H1 (cell line): ENCODE measurements around the gene HDHD3. TPM values are rescaled to one million over a fixed set of nuclear protein-coding genes. Genes with fewer than 3 reads are reported as not detected.
"Not testable (repeated sequence)": the region's sequence is repeated elsewhere in the genome, so short reads cannot be mapped to it uniquely, and the experiment has no call there.

Experiments
- CTCF ChIA-PET: fragments of 300-600 bp; sonication (Branson Sonifier 250); formaldehyde crosslinking; loops from one replicate; lab custom pipeline; 2021; ENCODE audit not compliant: partially characterized antibody; lab: Charles Lee
- POLR2A ChIA-PET: fragments of 300-600 bp; sonication (Branson Sonifier 250); formaldehyde crosslinking; loops from one replicate; lab custom pipeline; 2021; ENCODE audit warnings: inconsistent platforms; ENCODE audit not compliant: partially characterized antibody; lab: Charles Lee
- DNase-seq, 2 experiments: peaks; one replicate each; pipeline versions ENCODE4 v3.0.0 to v3.0.0-alpha.2; 2010 to 2022; ENCODE audit warnings: low spot score in 2 of 2, low read depth in 1 of 2, mixed read lengths in 1 of 2
- FAIRE-seq: peaks from 2 replicates; lab custom pipeline; 2011; peaks lifted over from hg19 to GRCh38; lab: Jason Lieb, UNC
- H2AFZ ChIP-seq: 2 replicates; pipeline ENCODE4 v1.8.1; 2012; ENCODE audit warnings: low read length, inconsistent platforms
- H2AK5ac ChIP-seq: 2 replicates; pipeline ENCODE4 v1.6.1; 2013; ENCODE audit warnings: low read depth, low read length
- H2BK120ac ChIP-seq: replicated peaks from 2 replicates; pipeline ENCODE3; 2013; ENCODE audit warnings: low read depth, low read length, inconsistent platforms
- H2BK12ac ChIP-seq: 2 replicates; pipeline ENCODE4 v1.6.1; 2013; ENCODE audit warnings: low read depth, low read length
- H2BK15ac ChIP-seq: 2 replicates; pipeline ENCODE4 v1.6.1; 2013; ENCODE audit warnings: low read length
- H2BK20ac ChIP-seq: 2 replicates; pipeline ENCODE4 v1.6.1; 2013; ENCODE audit warnings: low read length
- H2BK5ac ChIP-seq: 2 replicates; pipeline ENCODE4 v1.6.1; 2013; ENCODE audit warnings: low read depth, low read length
- H3K14ac ChIP-seq: 2 replicates; pipeline ENCODE4 v1.6.1; 2013; ENCODE audit warnings: inconsistent platforms; ENCODE audit not compliant: insufficient read length
- H3K18ac ChIP-seq: 2 replicates; pipeline ENCODE4 v1.6.1; 2013; ENCODE audit warnings: low read length; ENCODE audit errors: extremely low read depth
- H3K23ac ChIP-seq: 2 replicates; pipeline ENCODE4 v1.6.1; 2013; ENCODE audit warnings: inconsistent platforms; ENCODE audit not compliant: insufficient read length
- H3K23me2 ChIP-seq: 2 replicates; pipeline ENCODE4 v1.6.1; 2013; ENCODE audit warnings: low read depth, low read length
- H3K27ac ChIP-seq: 2 replicates; pipeline ENCODE4 v1.6.1; 2011; ENCODE audit warnings: low read depth, low read length, inconsistent platforms
- H3K27me3 ChIP-seq, 4 experiments: replicated peaks in 1 of 4; 1 replicate in 1 of 4; 2 replicates in 3 of 4; pipeline versions ENCODE4 v1.6.1 to v1.8.1; 2011 to 2013; ENCODE audit warnings: low read length in 3 of 4, mild to moderate bottlenecking in 3 of 4, inconsistent platforms in 2 of 4, mixed read lengths in 2 of 4, moderate library complexity in 1 of 4; ENCODE audit not compliant: control insufficient read depth in 3 of 4, insufficient read depth in 3 of 4; ENCODE audit errors: extremely low read depth in 1 of 4
- H3K36me3 ChIP-seq, 4 experiments: 2 replicates each; pipeline versions ENCODE4 v1.6.1 to v1.8.1; 2011 to 2013; ENCODE audit warnings: mild to moderate bottlenecking in 4 of 4, low read length in 3 of 4, moderate library complexity in 2 of 4, control low read depth in 1 of 4, inconsistent platforms in 1 of 4; ENCODE audit not compliant: insufficient read depth in 4 of 4, control insufficient read depth in 2 of 4
- H3K4ac ChIP-seq: replicated peaks from 2 replicates; pipeline ENCODE3; 2013; ENCODE audit warnings: low read length, low read depth, mixed read lengths, inconsistent platforms; ENCODE audit not compliant: insufficient read length
- H3K4me1 ChIP-seq, 4 experiments: replicated peaks in 1 of 4; 1 replicate in 1 of 4; 2 replicates in 3 of 4; pipeline versions ENCODE4 v1.6.1 to v1.8.1; 2011 to 2013; ENCODE audit warnings: low read length in 3 of 4, inconsistent platforms in 2 of 4, mixed read lengths in 1 of 4; ENCODE audit not compliant: insufficient read depth in 4 of 4, control insufficient read depth in 3 of 4
- H3K4me2 ChIP-seq, 2 experiments: 2 replicates each; pipeline versions ENCODE4 v1.6.1 to v1.8.1; 2011 to 2013; ENCODE audit warnings: low read depth in 2 of 2, low read length in 2 of 2, control low read depth in 1 of 2, inconsistent platforms in 1 of 2, mild to moderate bottlenecking in 1 of 2; ENCODE audit not compliant: insufficient read depth in 1 of 2
- H3K4me3 ChIP-seq, 4 experiments: fragments of 200-600, 300-600 bp in 1 of 4; sonication (generic), shearing (Covaris generic), sonication (Bioruptor Twin) in 1 of 4; 2 replicates each; pipeline versions ENCODE4 v1.5.1 to v1.8.1; 2011 to 2016; ENCODE audit warnings: low read length in 4 of 4, low read depth in 3 of 4, control low read depth in 2 of 4, inconsistent platforms in 2 of 4, mild to moderate bottlenecking in 2 of 4, mixed read lengths in 1 of 4, moderate library complexity in 1 of 4; ENCODE audit not compliant: insufficient read depth in 2 of 4; ENCODE audit errors: extremely low read depth in 1 of 4
- H3K56ac ChIP-seq: replicated peaks from 2 replicates; pipeline ENCODE3; 2013; ENCODE audit warnings: low read depth, mild to moderate bottlenecking, mixed read lengths, low read length, inconsistent platforms; ENCODE audit not compliant: insufficient read length
- H3K79me1 ChIP-seq: 2 replicates; pipeline ENCODE4 v1.6.1; 2013; ENCODE audit warnings: low read depth, low read length, control low read depth
- H3K79me2 ChIP-seq, 2 experiments: 2 replicates each; pipeline versions ENCODE4 v1.6.1 to v1.8.1; 2012 to 2013; ENCODE audit warnings: low read length in 2 of 2, mild to moderate bottlenecking in 2 of 2, inconsistent platforms in 1 of 2; ENCODE audit not compliant: insufficient read depth in 2 of 2, control insufficient read depth in 1 of 2
- H3K9ac ChIP-seq, 4 experiments: replicated peaks in 1 of 4; 1 replicate in 1 of 4; 2 replicates in 3 of 4; pipeline versions ENCODE4 v1.6.1 to v1.8.1; 2011 to 2013; ENCODE audit warnings: low read depth in 3 of 4, low read length in 3 of 4, control low read depth in 2 of 4, mild to moderate bottlenecking in 2 of 4, moderate library complexity in 2 of 4, inconsistent platforms in 1 of 4; ENCODE audit errors: extremely low read depth in 1 of 4
- H3K9me3 ChIP-seq, 2 experiments: 2 replicates each; pipeline versions ENCODE4 v1.6.1 to v1.8.1; 2012 to 2013; ENCODE audit warnings: mild to moderate bottlenecking in 2 of 2, moderate library complexity in 2 of 2, control low read depth in 1 of 2, inconsistent platforms in 1 of 2, low read depth in 1 of 2, low read length in 1 of 2, mixed read lengths in 1 of 2; ENCODE audit not compliant: insufficient read depth in 2 of 2
- H4K20me1 ChIP-seq, 2 experiments: replicated peaks in 1 of 2; 2 replicates each; pipeline versions ENCODE3 to v1.8.1; 2011 to 2013; ENCODE audit warnings: inconsistent platforms in 2 of 2, low read length in 2 of 2, mild to moderate bottlenecking in 1 of 2; ENCODE audit not compliant: insufficient read depth in 2 of 2, control insufficient read depth in 1 of 2
- H4K5ac ChIP-seq: 2 replicates; pipeline ENCODE4 v1.6.1; 2013; ENCODE audit warnings: low read length, low read depth, mixed read lengths, inconsistent platforms; ENCODE audit not compliant: insufficient read length
- H4K8ac ChIP-seq: 2 replicates; pipeline ENCODE4 v1.8.0; 2013; ENCODE audit warnings: mild to moderate bottlenecking, moderate library complexity, low read length, inconsistent platforms; ENCODE audit not compliant: insufficient read depth; ENCODE audit errors: extremely low read depth
- H4K91ac ChIP-seq: replicated peaks from 2 replicates; pipeline ENCODE3; 2013; ENCODE audit warnings: low read length, mixed read lengths, inconsistent platforms; ENCODE audit not compliant: insufficient read length
- CBX8 ChIP-seq: fragments of 300-800, 300-1000 bp; sonication (generic); IDR thresholded peaks from 2 replicates; pipeline ENCODE4 v1.7.1; 2016; ENCODE audit warnings: low read depth, low read length, borderline replicate concordance
- POU5F1 ChIP-seq: IDR thresholded peaks from 2 replicates; pipeline ENCODE4 v1.6.1; 2011; ENCODE audit warnings: low read depth, mild to moderate bottlenecking, low read length, moderate library complexity
- WGBS, 2 experiments: shearing (Covaris generic) in 1 of 2; methylation state at CpG; one replicate each; pipeline versions ENCODE4 v1.1.6 to v1.1.7; 2013 to 2015; ENCODE audit warnings: low lambda C conversion rate in 2 of 2, mixed read lengths in 2 of 2, inconsistent platforms in 1 of 2, low coverage in 1 of 2, missing lambda C conversion rate in 1 of 2; ENCODE audit not compliant: insufficient replicate concordance in 2 of 2, insufficient coverage in 1 of 2, insufficient read length in 1 of 2; ENCODE audit errors: extremely low coverage in 1 of 2, missing lambda C conversion rate in 1 of 2; 5-methylcytosine and 5-hydroxymethylcytosine counted together
- polyA plus RNA-seq, 7 experiments: library from polyadenylated mRNA; depleted of rRNA in 3 of 7; stranded (reverse) in 5 of 7; unstranded in 2 of 7; fragments of >200 nt in 5 of 7; fragments of 200-250 nt in 2 of 7; gene quantifications; 1 replicate in 5 of 7; 2 replicates in 1 of 7; 4 replicates in 1 of 7; pipeline versions ENCODE4 v1.2.1 to v1.2.3, GENCODE V29; 2011 to 2013; ENCODE audit warnings: missing spikeins in 2 of 7, mixed read lengths in 2 of 7
- total RNA-seq: library from RNA; stranded (reverse); fragmentation: NEBNext Ultra II Directional; extraction: Animal tissue kit (Norgen Biotek cat#: 25700); gene quantifications from 2 replicates; pipeline ENCODE4 v1.2.1, GENCODE V29; 2021

Gene HDHD3
- total and polyA plus RNA-seq, 2 of the 8 experiments (the other 6 are each of a cell fraction or from before 2014, with no cell fraction given): 12.1 to 25.3 TPM

- TF ChIP-seq POU5F1 (no peak), CBX8 (no peak)
These were observed 8.3 kb downstream of the HDHD3 start (continued) for GRCh38 chr9:113368348-113368981.

GRCh38 chr9:113365652-113366051, 11.1 kb downstream of the HDHD3 start:
- H3K23ac ChIP-seq, H2BK120ac ChIP-seq, H3K79me2 ChIP-seq, POLR2A ChIA-PET, H3K14ac ChIP-seq, H3K4me2 ChIP-seq, H4K91ac ChIP-seq, H3K36me3 ChIP-seq, H3K79me1 ChIP-seq, H3K4ac ChIP-seq, H2BK20ac ChIP-seq, H4K5ac ChIP-seq, H3K27me3 ChIP-seq, H3K18ac ChIP-seq, H2AFZ ChIP-seq, H2AK5ac ChIP-seq, H4K20me1 ChIP-seq, FAIRE-seq, DNase-seq, H3K27ac ChIP-seq, H2BK15ac ChIP-seq, H2BK12ac ChIP-seq, H3K4me3 ChIP-seq, H3K23me2 ChIP-seq, H4K8ac ChIP-seq, H3K4me1 ChIP-seq, H3K56ac ChIP-seq, H3K9me3 ChIP-seq, H2BK5ac ChIP-seq, H3K9ac ChIP-seq: not testable (repeated sequence)
- CTCF ChIA-PET: interaction anchor here (1.2 to 1.8 kb wide), 3 partner anchors 9 to 46 kb away, joined by 3 to 5 read pairs (median 3); no protein-coding TSS in a partner anchor
- WGBS, 2 experiments: 90% methylated on average over 3 of the region's 3 CpGs; no CpG with 5 or more reads in 1 of the 2 experiments
